Jurkat, Clone E6-1 (cell line): ENCODE measurements around the gene WDR89. TPM values are rescaled to one million over a fixed set of nuclear protein-coding genes. Genes with fewer than 3 reads are reported as not detected.
A peak's percentile ranks its signal among the peaks of the same experiment; 100 is the strongest.
"Not testable (repeated sequence)": the region's sequence is repeated elsewhere in the genome, so short reads cannot be mapped to it uniquely, and the experiment has no call there.

ENCODE experiments used
- DNase-seq: peaks from one replicate; pipeline ENCODE4 v3.0.0-alpha.2; 2011; ENCODE audit warnings: low read depth, low spot score
- H3K4me3 ChIP-seq: 2 replicates; pipeline ENCODE4 v1.5.1; 2011; ENCODE audit warnings: mild to moderate bottlenecking, low read length, control low read depth, moderate library complexity
- polyA plus RNA-seq: library from polyadenylated mRNA; unstranded; fragments of >200 nt; gene quantifications from one replicate; pipeline ENCODE4 v1.2.1, GENCODE V29; 2012; ENCODE audit warnings: missing spikeins; ENCODE audit not compliant: insufficient read length, insufficient read depth

Gene WDR89
- polyA plus RNA-seq, result 20.0 TPM

DNA sequence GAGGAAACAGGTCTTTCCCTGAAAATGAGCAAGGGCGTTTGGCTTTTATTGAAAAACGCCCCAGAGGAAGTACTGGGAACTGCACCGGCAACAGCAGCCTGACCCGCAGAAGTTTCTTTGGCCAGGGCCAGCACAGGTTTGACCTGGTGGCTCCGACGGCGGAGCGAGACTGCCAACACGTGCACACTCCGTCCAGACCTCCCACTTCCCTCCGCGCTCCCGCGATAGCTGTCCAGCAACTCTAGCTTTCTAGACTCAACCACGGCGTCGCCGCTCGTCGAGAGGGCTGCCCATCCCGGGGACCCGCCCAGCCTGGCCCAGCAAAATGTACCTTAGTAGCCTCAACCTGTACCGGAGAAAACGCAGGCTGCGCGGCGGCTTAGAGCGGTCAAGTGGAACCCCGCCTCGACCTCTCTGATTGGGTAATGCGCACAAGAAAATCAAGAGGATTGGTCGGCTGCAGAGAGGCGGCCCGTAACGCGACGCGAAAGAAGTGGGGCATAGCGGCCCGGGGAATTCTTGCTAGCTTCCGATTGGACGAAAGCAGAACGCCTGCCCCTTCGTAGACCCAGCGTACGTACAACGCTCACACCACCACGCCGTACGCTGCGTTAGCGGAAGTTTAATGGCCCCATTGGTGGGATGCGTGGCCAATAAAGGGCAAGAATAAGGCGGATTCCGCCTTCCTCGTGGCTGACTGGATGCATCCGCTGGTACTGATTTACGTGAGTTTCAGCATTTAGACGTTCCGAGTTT, at the start of gene WDR89:
Gene WDR89 (minus strand): TSS at position 399 of the 756 bp plus-strand sequence. CDS start 41,929 bp downstream, outside the sequence.
- DNase-seq, result peak; percentile 99
- peak within 1 kb of the TSS; percentile 96 for H3K4me3 ChIP-seq

GRCh38 chr14:63689132-63689531, 47.5 kb upstream of the WDR89 start:
- H3K4me3 ChIP-seq, result no peak overlapping the region
- DNase-seq, result no peak

- no peak for DNase-seq
- H3K4me3 ChIP-seq, result no peak overlapping the region
Observed at GRCh38 chr14:63686926-63687325, 45.3 kb upstream of the WDR89 start.

DNA sequence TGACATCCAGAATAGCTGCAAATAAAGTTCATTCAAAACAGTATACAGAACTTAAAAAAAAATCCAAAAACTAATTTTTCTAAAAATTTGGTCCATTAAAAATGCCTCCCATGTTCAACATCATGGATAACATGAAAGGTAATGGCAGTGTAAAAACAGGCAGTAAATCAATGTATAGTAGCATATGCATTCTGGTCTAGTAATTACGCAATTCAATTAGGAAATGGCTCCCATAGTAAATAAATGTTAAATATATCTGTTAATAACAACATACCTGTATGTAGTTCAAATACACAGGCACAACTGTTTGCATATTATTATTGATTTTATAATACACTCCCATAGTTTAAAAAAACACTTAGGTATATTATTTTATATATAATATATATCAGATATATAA, 43.7 kb upstream of the WDR89 start:
- no peak for DNase-seq
- no peak overlapping the region for H3K4me3 ChIP-seq

- no peak for DNase-seq
- H3K4me3 ChIP-seq, result no peak overlapping the region
Observed at GRCh38 chr14:63682727-63683593, 41.3 kb upstream of the WDR89 start.

DNA sequence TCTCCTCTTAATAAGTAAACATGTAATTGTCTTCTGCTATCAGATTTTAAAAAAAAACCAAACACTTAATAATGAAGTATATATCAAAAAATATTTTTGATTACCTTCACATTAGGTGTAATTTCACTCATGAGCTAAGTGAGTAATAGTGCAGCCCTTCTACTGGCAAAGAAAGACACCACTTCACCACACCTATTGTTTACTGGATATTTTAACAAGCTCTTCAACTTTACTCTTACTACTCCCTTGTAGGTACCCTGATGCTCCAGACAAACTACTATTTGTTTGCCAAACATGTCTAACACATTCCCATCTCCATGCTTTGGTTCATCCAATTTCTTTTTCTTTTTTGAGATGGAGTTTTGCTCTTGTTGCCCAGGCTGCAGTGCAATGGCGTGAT, 36.9 kb upstream of the WDR89 start:
- DNase-seq, result no peak
- no peak overlapping the region for H3K4me3 ChIP-seq

GRCh38 chr14:63677891-63678379, 36.3 kb upstream of the WDR89 start:
- no peak overlapping the region for H3K4me3 ChIP-seq
- DNase-seq, result peak; percentile 73

DNA sequence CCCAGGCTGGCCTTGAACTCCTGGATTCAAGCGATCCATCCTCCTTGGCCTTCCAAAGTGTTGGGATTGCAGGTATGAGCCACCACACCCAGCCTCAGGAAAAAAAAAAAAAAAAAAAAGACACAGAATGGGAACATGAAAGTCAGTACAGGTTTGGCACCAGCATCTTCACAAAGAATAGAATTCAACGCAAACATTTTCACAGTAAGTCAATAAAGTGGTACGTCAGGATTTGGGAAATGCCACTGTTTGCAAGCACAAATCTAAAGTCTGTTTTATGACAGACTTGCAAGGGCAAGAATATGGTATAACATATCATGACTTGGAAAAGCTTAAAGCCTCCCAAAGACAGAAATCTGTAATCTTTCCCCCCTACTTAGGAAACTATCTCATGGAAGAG, 34.9 kb upstream of the WDR89 start:
- DNase-seq, result no peak
- H3K4me3 ChIP-seq, result no peak overlapping the region

DNA sequence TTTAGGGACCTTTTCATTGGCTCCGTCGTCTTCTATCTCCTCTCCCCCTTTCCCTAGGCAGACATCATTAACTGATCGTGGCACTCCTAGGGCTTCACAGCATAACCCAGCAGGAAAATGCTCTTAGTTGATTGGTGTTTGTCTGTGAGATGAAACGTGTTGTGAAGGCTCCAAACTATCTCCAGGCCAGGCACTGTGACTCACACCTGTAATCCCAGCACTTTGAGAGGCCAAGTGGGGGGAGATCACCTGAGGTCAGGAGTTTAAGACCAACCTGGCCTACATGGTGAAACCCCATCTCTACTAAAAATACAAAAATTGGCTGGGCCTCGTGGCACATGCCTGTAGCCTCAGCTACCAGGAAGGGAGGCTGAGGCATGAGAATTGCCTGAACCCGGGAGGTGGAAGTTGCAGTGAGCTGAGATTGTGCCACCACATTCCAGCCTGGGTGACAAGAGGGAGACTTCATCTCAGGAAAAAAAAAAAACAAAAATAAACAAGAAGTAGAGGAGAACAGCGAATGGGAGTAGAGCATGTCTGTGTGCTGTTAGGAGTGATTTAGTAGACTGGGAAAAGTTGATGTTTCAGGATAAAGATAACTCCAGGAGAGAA, 32.3 kb upstream of the WDR89 start:
- DNase-seq, result no peak

DNA sequence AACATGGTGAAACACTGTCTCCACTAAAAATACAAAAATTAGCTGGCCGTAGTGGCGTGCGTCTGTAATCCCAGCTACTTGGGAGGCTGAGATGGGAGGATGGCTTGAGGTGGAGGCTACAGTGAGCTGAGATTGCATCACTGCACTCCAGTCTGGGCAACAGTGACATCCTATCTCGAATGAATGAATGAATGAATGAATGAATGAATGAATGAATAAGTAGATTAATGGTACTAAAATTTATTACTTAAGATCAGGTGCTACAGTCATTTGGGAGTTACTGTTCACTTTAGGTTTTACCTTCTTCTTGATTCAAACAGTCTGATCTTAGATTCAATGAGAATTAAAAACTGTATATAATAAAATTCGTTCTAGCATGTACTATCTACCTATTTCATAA, 31.6 kb upstream of the WDR89 start:
- no peak for DNase-seq
- no peak overlapping the region for H3K4me3 ChIP-seq

More for the DNA sequence above, 32.3 kb upstream of the WDR89 start:
- no peak overlapping the region for H3K4me3 ChIP-seq

DNA sequence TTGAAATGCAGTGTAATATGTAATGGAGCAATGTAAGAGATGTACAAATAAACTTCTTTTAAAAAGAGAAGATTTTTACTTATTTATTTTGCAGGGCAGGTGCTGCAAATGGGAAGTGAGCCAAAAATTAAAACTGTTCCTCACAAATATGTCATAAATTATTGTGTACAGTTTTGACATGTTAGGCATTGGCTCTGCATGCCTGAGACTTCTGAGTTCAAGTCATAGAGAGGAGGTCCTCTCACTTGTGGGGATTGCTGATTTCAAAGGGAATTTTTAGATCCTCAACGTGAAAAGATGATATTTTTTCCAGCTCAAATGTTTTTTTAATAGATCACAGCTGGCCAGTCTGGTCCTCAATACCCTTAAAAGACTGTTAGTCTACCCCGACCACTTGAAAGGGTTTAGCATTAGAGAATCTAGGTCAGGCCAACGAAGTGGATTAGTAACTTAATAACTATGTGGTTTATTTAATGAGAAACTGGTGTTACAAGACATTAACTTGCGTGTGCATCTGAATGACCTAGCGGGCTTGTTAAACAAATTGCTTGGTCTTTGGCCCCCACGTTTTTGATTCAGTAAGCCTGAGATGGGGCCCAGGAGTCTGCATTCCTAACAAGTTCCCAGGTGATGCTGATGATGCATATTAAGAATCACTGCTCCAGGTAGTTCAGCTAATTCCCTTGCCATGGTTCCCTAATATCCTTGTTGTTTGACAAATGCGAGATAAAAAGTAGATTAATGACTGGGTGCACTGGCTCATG, 30.9 kb upstream of the WDR89 start:
- DNase-seq, result no peak
- H3K4me3 ChIP-seq, result no peak overlapping the region

GRCh38 chr14:63671987-63672386, 30.3 kb upstream of the WDR89 start:
- no peak for DNase-seq
- no peak overlapping the region for H3K4me3 ChIP-seq

DNA sequence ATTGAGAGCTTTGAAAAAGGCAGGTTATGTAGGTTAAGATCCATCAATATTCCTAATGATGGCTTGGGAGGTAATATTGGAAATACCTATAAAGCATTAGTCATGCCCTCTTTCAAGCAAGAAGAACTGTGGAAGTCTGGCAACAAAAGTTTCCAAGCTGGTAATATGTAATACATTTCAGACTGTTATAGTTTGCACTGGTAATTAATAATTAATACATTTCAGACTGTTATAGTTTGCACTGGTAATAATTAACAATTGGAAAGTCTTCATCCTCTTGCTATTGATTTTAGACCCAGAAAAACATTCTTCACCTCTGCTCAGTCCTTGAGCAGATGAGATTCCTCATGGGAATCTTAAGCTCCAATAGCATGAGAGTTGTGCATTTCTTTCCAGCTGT, 29.0 kb upstream of the WDR89 start:
- no peak for DNase-seq
- no peak overlapping the region for H3K4me3 ChIP-seq

DNA sequence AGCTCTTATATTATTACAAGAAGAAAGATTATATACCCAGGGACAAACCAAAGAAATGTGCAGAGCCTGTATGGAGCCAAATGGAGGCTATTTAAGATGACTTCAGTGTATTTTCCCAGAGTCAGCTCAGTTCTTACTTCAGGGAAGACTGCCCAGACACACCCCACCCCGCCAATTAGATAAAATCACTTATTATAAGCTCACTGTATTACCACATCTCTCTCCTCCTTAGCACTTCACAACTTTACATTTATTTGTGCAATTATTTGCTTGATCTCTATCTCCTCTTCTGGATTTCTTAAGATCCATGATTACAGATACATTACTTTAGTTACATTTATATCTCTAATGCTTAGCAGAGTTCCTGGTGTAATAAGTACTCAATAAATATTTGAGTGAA, 24.7 kb upstream of the WDR89 start:
- DNase-seq, result no peak
- H3K4me3 ChIP-seq, result no peak overlapping the region

- DNase-seq, result no peak
- H3K4me3 ChIP-seq, result no peak overlapping the region
Observed at GRCh38 chr14:63663428-63664341, 22.0 kb upstream of the WDR89 start.

DNA sequence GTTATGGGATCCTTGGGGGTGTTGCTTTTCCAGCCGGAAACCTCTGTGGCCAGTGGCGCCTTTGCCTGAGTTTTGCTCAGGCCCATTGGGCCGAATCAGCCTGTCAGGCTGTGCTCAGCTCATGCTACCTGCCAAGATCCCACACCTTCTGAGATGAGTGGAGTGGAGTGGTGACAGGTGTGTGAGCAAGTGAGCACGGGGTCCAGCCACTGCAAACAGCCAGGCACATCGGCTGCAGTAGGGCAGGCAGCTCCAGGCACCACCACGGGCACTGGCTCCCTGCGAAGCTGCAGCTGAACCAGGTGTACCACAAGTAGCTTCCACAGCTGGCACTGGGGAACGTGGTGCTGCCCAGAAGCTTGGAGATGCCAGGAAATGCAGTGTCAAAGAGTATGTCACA, 21.1 kb upstream of the WDR89 start:
- no peak overlapping the region for H3K4me3 ChIP-seq
- no peak for DNase-seq

- DNase-seq, H3K4me3 ChIP-seq: not testable (repeated sequence)
Observed at GRCh38 chr14:63661881-63662280, 20.2 kb upstream of the WDR89 start.

DNA sequence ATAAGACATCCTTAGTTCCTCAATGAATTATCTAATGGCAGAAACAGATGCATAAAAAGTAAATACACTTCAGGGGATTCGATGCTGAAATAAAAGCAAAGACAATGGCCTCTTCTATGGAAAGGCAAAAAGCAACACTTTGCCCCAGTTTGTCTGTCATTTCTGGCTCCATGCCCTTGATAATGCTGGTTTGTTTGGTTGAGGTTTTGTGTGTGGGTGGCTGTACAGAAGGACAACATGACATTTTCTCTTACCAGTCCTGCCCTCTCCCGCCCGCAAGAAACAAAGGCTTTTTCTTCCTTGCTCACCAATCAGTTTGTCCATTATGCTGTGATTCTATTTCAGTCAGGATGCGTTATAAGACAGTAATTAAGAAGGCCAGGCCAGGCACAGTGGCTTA, 18.1 kb upstream of the WDR89 start:
- no peak overlapping the region for H3K4me3 ChIP-seq
- DNase-seq, result no peak
